ENCODE data around the gene PCDH19. TPM values are rescaled to one million over a fixed set of nuclear protein-coding genes. Genes with fewer than 3 reads are reported as not detected.

The PCDH19 gene
- polyA plus RNA-seq, 1 donor (not counting 4 experiments of a cell fraction or from before 2014, with no cell fraction given) = not detected

DNA sequence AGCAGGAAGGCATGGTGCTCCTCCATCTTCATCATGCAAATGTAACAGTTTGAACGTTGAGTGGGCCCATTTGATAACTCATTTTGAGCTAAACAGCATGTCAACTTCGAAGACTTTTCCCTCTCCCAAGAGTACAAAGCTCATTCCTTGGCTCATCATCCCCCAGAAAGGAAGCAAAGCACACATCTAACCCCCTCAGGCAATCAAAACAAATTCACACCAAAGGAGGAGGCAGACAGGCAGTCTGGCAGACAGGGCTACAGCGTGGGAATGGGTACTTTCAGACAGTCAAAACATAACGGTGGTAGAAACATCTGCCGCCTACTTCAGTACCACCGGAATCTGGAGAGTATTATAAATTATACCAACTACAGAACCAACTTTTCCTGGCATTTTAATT lies 81.7 kb downstream of the PCDH19 start:
- H3K9me1 ChIP-seq (ENCODE audit: control insufficient read depth, extremely low read depth, insufficient read depth, low read length) = no peaks in the 10 kb centered on the region
- H3K36me3 ChIP-seq (ENCODE audit: control insufficient read depth in 2 of 2, extremely low read depth in 1 of 2, insufficient read depth in 2 of 2, low read length in 2 of 2) = no peaks in the 10 kb centered on the region
- TF ChIP-seq EZH2 (IDR thresholded peaks at IDR 0.05; ENCODE audit: low read length) (no peak), CTCF (optimal IDR thresholded peaks at IDR 0.05 in 1 of 3, IDR thresholded peaks at IDR 0.05 in 1 of 3, conservative IDR thresholded peaks at IDR 0.05 in 1 of 3; ENCODE audit: extremely low read depth in 1 of 3, insufficient read depth in 2 of 3, low read length in 3 of 3) (no peak)
- dilution Hi-C loops (cut with MboI; ENCODE audit: extremely low pct_ligation_motif_present, low sequenced_read_pairs) = no loop called here
- DNase-seq (ENCODE audit: low read depth, low spot score) (no peak), FAIRE-seq (no peak)
- H4K20me1 ChIP-seq (ENCODE audit: control insufficient read depth, extremely low read depth, insufficient read depth, low read length) = no peaks in the 10 kb centered on the region
- H3K27me3 ChIP-seq (ENCODE audit: control insufficient read depth, extremely low read depth, insufficient read depth, low read length) = no peaks in the 10 kb centered on the region
- H3K27ac ChIP-seq (ENCODE audit: control insufficient read depth, insufficient read depth, low read length) = no peak overlapping the region
- no peaks in the 10 kb centered on the region for H3K9me3 ChIP-seq (ENCODE audit: control insufficient read depth, low read depth, low read length)
- H3K79me2 ChIP-seq (ENCODE audit: control insufficient read depth, insufficient read depth, low read length) = no peaks in the 10 kb centered on the region
- H3K4me2 ChIP-seq (ENCODE audit: control insufficient read depth, extremely low read depth, insufficient read depth, low read depth, low read length) = no peak overlapping the region
- no peak overlapping the region for H3K4me3 ChIP-seq (ENCODE audit: control insufficient read depth in 2 of 3, extremely low read depth in 1 of 3, insufficient read depth in 2 of 3, low read depth in 1 of 3, low read length in 3 of 3)
- H3K4me1 ChIP-seq (ENCODE audit: control insufficient read depth, extremely low read depth, insufficient read depth, low read length) = no peaks in the 10 kb centered on the region
- H2AFZ ChIP-seq (ENCODE audit: control insufficient read depth, low read length) = no peak overlapping the region
- no peak overlapping the region for H3K9ac ChIP-seq (ENCODE audit: control insufficient read depth, extremely low read depth, insufficient read depth, low read length)

- TF ChIP-seq EZH2 (IDR thresholded peaks at IDR 0.05; ENCODE audit: low read length) = no peak
- no peak for TF ChIP-seq CTCF (optimal IDR thresholded peaks at IDR 0.05 in 1 of 3, IDR thresholded peaks at IDR 0.05 in 1 of 3, conservative IDR thresholded peaks at IDR 0.05 in 1 of 3; ENCODE audit: extremely low read depth in 1 of 3, insufficient read depth in 2 of 3, low read length in 3 of 3)
- Histone ChIP-seq H3K9me1 (ENCODE audit: control insufficient read depth, extremely low read depth, insufficient read depth, low read length) (no peaks in the 10 kb centered on the region), H4K20me1 (ENCODE audit: control insufficient read depth, extremely low read depth, insufficient read depth, low read length) (no peaks in the 10 kb centered on the region), H3K79me2 (ENCODE audit: control insufficient read depth, insufficient read depth, low read length) (no peaks in the 10 kb centered on the region), H3K27me3 (ENCODE audit: control insufficient read depth, extremely low read depth, insufficient read depth, low read length) (no peaks in the 10 kb centered on the region), H3K4me3 (ENCODE audit: control insufficient read depth in 2 of 3, extremely low read depth in 1 of 3, insufficient read depth in 2 of 3, low read depth in 1 of 3, low read length in 3 of 3) (no peak overlapping the region), H3K9me3 (ENCODE audit: control insufficient read depth, low read depth, low read length) (no peaks in the 10 kb centered on the region), H3K36me3 (ENCODE audit: control insufficient read depth in 2 of 2, extremely low read depth in 1 of 2, insufficient read depth in 2 of 2, low read length in 2 of 2) (no peaks in the 10 kb centered on the region), H3K27ac (ENCODE audit: control insufficient read depth, insufficient read depth, low read length) (no peak overlapping the region), H2AFZ (ENCODE audit: control insufficient read depth, low read length) (no peak overlapping the region), H3K4me2 (ENCODE audit: control insufficient read depth, extremely low read depth, insufficient read depth, low read depth, low read length) (no peak overlapping the region), H3K9ac (ENCODE audit: control insufficient read depth, extremely low read depth, insufficient read depth, low read length) (no peak overlapping the region), H3K4me1 (ENCODE audit: control insufficient read depth, extremely low read depth, insufficient read depth, low read length) (no peaks in the 10 kb centered on the region)
- FAIRE-seq (no peak), DNase-seq (ENCODE audit: low read depth, low spot score) (no peak)
- dilution Hi-C loops (cut with MboI; ENCODE audit: extremely low pct_ligation_motif_present, low sequenced_read_pairs) = no loop called here
Observed at GRCh38 chrX:100319716-100320115, 90.4 kb downstream of the PCDH19 start.
